ENCODE data around the gene PEX16.

The PEX16 gene

DNA sequence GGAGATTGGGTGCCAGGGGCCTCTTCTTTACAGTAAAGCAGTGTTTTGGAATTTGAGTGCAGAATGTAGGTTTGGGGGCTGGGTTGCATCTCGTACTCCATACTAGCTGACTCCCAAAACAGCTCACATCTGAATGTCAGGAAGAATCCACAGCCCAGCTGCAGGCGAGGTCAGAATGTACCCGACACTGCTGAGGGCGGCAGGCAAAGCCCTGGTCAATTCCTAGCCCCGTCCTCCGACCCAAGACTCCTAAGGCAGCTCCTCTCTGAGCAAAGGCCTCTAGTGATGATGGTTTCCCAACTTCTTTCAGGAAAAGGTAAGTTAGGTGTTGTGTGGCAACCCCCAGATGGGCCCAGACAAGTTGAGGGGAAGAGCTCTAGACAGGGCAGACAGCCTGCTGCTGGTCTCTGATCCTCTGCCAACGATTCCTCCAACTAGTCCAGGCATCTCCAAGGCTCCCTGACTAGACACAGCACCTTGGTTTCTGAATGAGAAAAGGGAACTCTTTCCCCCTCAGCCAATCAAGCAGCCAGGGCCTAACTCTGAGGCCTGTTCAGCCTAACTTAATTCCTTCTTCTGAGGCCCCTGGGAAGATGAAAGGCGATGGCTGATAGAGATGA, 13.4 kb upstream of the PEX16 start:
- FAIRE-seq = no peak

DNA sequence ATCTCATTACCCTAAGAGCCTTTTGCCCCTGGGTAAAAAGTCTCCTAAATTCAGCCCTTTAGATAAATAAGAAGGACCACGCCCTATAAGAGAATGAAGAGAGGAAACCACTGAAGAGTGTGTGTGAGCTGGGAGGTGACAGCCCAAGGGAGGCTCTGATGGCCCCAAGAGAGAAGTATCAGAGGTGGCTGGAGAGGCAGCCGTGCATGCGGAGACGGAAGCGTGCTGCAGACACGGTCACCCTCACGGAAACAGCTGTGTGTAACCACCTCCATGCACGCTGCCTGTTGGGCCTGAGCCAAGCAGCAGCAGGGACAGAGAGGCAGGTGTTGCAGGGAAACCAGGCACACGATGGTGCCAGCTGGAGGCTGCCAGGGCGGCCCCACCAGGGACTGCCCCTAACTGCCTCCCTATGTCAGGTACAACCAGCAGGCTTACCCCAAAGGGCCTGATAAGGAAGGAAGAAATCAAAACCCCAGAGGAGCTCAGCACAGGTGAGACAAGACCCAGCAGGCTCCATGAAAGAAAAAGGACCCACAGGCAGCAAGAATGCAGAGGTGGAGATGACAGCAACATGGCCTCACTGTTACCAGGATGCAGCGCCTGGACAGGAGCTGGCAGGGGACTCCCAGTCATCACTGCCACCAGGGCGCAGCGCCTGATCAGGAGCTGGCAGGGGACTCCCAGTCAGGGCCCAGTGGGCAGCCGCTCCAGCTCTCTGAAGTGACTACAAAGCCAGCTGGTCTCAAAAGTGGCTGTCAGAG, 12.5 kb upstream of the PEX16 start:
- FAIRE-seq = no peak

DNA sequence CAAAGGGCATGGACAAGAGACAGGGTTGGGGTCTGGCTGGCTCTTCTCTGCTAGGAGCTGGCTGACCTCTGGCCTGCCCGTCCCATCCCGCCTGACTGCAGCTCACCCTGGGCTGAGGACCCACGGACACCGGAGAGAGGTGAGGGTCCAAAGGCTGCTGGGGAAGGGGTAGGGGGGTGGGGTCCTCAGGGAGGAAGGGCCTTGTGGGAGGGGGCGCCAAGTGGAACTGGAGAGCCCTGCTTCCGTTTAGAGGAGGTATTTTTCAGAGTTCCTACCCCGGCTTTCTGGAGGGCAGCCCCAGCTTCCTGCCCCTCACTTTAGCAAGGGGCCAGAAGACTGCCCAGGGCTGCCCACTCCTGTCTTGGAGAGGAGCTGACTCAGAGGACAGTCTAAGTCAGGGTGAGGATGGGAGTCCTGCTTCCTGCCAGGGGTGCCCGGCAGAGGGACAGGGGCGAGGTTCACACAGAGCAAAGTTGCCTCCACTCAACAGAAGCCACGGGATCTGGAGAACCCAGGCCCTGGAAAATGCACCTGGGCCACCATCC, 11.9 kb upstream of the PEX16 start:
- FAIRE-seq = no peak

DNA sequence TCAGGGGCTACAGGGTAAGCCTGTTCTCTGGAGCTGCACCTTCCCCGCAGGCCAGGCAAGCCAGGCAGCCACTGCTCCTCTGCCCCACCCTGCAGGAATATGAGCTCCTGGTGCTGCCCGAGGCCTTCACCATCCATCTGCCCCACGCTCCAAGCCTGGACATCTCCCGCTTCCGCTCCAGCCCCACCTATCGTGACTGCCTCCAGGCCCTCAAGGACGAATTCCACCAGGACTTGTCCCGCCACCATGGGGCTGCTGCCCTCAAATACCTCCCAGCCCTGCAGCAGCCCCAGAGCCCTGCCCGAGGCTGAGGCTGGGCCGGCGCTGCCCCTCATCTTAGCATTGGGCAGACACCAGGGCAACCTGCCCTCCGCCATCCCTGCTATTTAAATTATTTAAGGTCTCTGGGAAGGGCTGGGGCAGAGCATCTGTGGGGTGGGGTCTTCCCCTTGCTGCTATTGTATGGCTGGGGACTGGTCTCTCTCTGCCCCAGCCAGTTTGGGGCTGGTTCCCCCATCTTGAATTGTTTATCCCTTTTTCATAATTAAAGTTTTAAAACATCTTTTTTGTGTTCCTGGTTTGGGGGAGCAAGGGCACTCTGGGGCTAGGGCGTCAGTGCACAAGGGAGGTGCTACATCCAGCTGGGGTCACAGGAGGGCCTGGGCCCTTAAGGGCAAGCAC, 11.0 kb upstream of the PEX16 start:
- FAIRE-seq = no peak

DNA sequence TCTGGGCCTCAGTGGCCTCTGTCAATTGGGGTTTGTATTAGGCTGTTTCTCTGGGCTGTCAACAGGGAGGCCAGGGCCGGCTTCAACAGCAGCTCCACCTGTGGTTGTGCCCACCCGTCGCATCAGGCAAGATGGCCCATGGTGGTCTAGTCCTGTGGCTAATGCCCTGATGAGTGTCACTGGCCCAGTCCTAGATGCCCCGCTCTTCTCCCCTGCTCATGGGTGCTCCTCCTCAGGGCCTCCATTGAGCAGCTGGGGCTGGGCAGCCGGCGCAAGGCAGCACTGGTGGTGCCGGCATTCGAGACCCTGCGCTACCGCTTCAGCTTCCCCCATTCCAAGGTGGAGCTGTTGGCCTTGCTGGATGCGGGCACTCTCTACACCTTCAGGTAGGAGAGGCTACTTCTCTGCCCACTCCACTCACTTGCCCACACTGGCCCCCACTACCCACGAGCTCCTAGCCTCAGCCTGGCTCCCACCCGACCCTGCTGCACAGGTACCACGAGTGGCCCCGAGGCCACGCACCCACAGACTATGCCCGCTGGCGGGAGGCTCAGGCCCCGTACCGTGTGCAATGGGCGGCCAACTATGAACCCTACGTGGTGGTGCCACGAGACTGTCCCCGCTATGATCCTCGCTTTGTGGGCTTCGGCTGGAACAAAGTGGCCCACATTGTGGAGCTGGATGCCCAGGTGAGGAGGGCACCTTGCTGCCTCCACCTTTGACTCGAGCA, 10.2 kb upstream of the PEX16 start:
- FAIRE-seq = no peak

DNA sequence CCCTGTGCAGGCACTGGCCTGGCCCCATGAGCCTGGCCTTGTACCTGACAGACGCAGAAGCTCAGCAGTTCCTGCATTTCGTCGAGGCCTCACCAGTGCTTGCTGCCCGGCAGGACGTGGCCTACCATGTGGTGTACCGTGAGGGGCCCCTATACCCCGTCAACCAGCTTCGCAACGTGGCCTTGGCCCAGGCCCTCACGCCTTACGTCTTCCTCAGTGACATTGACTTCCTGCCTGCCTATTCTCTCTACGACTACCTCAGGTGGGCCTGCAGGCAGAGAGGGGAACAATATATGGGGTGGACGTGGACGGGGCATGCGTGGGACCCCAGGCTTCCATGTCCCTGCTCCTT, 9.6 kb upstream of the PEX16 start:
- FAIRE-seq = no peak

DNA sequence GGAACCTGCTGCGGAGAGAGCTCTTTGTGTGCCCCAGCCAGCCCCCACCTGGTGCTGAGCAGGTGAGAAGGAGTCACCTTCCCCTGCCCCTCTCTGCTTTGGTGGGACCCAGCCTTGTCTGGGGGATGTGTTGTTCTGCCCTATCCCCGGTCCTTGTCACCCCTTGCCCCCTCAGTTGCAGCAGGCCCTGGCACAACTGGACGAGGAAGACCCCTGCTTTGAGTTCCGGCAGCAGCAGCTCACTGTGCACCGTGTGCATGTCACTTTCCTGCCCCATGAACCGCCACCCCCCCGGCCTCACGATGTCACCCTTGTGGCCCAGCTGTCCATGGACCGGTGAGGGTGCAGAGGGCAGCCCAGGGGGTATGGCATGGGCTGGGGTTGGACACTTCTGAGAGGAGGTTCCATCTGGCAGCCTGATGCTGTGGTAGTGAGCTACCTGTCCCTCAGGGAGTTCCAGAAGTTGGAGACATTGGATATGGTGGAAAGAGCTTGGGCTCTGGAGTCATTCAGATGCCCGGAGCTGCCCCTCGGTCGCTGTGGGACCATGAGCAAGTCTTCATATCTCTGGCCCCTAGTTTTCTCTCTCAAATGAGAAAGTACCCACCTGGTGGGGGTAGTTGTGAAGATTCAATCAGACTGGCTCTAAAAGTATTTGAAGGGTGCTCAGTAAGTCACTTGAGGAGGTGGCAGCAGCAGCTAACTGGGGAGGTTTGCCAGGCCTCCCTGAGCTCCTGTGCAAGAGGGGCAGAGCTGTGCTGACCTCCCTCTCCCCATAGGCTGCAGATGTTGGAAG, 9.1 kb upstream of the PEX16 start:
- FAIRE-seq = no peak

DNA sequence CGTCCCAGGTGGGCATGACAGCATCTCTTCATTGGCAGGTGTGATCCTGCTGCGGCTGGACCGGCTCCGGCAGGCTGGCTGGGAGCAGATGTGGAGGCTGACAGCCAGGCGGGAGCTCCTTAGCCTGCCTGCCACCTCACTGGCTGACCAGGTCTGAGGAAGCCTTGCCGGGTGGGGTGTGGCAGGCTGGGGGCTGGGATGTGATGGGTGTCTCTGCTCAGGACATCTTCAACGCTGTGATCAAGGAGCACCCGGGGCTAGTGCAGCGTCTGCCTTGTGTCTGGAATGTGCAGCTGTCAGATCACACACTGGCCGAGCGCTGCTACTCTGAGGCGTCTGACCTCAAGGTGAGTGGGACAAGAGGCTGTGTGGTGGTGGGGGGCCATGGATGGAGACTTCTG, 8.3 kb upstream of the PEX16 start:
- no peak for FAIRE-seq

DNA sequence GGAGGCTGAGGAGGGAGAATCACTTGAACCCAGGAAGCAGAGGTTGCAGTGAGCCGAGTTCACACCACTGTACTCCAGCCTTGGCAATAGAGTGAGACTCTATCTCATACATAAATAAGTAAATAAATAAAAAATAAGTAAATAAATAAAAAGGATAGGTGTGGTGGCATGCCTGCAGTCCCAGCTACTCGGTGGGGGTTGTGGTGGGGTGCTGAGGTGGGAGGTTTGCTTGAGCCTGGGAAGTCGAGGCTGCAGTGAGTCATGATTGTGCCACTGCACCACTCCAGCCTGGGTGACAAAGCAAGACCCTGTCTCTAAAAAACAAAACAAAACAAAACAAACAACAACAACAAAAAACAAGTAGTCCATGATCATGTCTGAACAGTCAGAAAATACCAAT, 7.9 kb upstream of the PEX16 start:
- no peak for FAIRE-seq

DNA sequence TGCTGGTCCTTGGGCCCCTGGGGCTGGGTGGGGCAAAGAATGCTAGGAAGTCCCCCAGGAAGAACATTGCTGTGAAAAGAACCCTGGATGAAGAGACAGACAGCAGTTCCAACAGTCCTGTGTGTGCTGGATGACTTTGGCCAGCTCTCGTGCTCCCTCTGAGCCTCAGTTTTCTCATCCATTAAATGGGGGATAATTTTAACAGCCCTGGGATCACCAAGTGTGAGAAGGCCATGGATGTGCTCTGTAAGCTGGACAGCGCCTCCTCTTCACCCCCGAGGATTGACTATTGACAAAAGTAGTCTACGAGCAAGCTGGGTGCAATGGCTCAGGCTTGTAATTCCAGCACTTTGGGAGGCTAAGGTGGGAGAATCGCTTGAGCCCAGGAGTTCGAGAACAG, 7.2 kb upstream of the PEX16 start:
- FAIRE-seq = no peak

DNA sequence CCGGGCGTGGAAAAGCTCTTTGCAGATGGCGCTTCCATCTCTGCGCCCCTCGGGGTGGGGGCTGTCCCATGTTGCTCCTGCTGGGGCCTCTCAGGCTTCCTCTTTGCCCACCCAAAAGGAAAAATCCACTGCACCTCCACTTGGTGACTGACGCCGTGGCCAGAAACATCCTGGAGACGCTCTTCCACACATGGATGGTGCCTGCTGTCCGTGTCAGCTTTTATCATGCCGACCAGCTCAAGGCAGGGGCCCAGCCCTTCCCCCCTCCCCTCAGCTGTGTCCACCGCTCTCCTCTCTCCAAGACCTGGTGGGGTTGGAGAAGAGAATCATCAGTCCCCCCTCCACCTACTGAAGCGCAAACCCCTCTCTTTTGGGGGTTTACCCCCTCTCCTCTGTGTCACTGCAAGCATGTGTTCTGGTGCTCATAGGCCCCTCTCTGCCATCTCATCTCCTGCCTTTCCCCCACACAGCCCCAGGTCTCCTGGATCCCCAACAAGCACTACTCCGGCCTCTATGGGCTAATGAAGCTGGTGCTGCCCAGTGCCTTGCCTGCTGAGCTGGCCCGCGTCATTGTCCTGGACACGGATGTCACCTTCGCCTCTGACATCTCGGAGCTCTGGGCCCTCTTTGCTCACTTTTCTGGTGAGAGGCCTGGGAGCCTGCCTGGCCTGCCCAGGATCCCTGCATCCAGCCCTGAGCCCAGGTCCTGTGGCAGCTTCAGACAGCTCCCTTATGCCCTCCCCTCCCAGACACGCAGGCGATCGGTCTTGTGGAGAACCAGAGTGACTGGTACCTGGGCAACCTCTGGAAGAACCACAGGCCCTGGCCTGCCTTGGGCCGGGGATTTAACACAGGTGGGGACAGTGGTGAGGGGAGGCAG, 6.6 kb upstream of the PEX16 start:
- FAIRE-seq = no peak

DNA sequence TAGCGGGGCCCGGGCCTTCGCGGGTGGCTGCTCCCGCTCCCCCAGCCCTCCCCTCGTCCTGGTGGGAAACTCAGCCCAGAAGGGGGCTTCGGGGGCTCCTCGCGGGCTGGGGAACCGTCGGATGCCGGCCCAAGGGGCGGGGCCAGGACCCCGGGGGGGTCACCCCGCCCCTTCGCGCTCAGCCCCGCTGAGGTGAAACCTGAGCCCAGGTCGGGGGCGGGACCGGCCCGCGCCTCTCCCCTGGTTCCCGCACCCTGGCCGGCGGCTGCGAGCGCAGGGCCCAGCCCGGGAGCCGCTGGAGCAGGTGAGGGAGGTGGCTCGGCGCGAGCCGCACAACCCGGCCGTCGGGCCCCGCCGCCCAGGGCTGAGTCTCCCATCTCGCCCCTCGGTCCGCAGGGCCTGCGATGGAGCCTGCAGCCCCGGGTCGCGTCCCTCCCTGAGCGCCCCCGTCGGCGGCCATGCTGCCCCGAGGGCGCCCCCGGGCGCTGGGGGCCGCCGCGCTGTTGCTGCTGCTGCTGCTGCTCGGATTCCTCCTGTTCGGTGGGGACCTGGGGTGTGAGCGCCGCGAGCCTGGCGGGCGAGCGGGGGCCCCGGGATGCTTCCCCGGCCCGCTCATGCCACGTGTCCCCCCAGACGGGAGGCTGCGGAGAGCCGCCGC, 4.9 kb upstream of the PEX16 start, which contains the start of gene LARGE2:
LARGE2 (plus strand) TSS at position 232 of the 658 bp plus-strand sequence; CDS start at position 459, 227 bp downstream.
- no peak for FAIRE-seq

DNA sequence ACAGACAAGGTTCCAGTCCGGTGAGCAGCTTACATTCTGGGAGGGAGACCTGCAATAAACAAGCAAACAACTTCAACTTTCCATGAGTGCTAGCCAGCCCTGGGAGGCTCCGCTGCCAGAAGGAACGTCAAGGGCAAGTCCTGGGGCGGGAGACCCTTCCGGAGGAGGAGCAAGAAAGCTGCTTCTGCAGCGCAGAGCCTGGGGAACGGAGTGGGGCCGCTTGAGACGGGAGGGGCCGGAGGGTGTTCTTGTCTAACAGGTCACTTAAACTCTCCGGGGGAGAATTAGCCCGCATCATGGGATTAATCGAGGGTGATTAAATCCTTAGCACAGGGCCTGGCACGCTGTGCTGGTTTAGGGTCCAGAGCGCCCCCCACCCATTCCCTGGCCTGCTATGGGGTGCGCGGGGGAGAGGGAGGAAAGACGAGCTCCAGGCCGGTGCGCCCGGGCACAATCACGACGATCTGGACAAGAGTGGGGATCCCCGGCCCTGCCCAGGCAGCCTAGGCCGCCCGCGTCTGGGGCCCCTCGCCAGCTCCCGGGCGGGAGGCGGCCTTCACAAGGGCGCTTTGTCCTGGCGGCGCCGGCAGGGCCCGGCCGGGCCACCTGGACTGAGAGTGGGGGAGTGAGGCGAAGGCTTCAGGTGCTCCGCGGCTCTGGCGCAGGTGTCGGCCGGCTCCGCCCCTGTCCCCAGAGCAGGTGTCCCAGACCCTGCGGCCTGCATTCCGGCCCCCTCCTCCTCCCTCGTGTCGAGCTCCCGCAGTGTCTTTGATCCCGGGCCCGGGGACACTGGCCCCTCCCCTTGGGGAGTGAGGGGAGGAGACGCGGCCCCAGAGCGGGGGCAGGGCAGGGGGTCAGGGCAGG, 4.1 kb upstream of the PEX16 start:
- no peak for FAIRE-seq

DNA sequence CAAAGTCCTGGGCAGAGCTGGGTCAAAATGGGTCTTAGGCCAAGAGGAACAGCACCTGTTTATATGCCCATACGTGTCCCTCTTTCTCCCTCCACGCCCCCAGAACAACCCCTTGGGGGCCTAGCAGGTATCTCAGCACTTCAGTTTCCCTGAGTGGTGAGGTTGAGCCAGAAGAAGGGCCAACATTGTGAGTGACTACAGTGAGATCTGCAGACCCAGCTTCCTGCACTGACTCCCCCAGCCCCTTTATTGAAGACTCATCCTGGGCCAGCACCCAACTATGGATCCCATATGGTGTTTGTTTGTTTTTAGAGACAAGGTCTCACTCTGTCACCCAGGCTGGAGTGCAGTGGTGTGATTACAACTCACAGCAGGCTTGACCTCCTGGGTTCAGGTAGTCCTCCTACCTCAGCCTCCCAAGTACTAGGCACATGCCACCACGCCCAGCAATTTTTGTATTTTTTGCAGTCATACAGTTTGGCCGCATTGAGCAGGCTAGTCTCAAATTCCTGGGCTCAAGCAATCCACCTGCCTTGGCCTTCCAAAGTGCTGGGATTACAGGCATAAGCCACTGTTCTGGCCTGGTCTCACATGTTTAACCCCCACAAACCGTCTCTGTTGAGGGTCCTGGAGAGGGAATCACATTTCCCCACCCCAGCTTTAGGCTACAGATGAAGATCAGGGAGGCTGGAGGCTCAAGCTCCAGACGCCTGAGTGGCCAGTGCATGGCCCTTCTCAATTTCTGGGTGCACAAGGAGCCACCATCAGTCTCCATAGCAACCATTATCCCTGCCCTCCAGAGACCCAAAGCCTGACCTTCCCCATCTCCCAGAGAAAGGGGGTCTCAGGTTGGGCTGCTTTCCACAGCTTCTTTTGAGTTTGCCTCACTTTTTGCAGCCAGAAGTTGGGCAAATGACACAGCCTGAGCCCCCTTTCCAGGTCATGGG, 3.1 kb upstream of the PEX16 start:
- no peak for FAIRE-seq

DNA sequence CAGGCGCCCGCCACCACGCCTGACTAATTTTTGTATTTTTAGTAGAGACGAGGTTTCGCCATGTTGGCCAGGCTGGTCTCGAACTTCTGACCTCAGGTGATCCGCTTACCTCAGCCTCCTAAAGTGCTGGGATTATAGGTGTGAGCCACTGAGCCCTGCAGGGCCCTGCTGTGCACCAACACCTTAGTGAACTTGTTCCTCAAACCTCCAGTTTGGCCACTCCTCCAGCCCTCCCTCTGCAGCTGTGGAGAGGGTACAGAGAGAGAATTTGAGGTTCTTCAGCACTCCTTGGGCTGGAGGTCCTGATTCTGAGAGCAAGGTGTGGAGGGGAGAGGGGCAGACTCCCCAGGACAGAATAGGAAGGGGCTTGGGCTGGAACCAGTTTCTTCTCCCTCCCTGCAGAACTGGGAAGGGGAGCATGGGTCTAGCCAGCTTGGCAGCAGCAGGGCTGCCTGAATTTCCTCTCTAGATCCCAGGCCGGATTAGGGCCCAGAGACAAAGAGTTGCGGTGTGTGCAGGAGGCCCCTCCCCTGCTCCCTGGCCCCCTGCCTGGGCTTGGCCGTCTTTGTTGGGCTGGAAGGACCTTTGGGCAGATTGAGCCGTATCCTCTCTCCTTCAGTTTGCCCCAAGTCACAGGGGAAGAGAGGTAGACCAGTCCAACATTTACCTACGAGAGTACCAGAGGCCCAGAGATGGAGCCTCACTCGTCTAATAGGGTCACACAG, 2.3 kb upstream of the PEX16 start:
- FAIRE-seq = no peak

DNA sequence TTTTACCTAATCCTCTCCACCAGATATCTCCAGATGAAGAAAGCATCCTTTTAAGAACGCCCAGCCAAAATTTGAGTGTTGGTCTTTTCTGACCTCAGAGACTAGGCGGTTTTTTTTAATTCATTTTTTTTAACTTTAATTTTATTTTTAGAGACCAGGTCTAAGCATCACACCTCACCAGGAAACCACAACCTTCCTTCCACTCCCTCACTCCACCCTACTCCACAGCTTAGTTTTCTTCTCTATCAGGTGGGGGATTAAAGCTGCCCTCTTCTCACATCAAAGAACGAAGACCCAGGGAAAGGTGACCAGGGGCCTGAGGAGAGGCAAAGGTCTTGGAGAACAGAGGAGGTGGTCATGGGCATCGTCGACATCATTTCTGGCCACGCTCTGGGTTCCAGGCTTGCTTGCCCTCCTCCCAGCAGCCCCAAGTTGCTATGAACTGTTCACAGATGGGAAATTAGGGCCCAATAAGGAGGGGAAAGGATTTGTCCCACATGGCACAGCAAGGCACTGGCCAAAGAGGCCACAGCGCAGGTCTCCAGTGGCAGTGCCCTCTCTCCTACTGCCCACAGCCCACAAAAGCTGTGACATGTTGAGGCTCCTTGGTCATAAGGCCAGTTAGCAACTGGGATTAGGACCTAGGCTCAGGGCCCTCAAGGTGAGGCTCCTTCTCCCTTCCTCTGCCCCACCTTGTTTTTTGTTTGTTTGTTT, 1.4 kb upstream of the PEX16 start:
- no peak for FAIRE-seq

DNA sequence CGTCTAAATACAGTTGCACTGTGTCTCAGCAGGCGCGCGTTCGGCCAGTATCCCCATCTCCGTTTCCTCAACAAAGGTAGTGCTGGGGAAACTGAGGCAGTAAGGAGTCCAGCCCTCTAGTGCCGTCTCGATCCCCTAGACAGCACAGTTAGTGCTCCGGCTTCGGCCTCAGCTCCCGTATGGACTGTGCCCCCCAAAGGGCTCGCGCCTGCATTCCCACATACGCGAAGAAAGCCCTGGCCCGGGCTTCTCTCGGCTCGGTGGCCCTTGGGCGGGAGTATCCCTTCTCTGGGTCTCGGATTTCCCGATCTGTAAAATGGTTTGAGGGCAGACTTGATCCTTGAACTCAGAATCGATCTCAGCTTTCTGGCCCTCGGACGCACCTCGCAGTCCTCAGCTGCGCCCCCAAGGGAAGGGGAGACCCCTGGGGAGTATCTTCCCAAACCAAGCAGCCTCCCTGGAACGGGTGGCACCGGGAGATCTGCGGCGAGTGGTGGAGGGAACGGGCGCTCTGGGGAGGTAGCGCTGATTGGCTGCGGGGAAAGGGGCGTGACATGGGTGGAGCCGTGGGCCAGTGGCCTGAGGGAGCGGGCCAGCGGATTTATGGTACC, 759 bp upstream of the PEX16 start:
- FAIRE-seq = no peak
